ENCODE measurements around the gene WASHC4.
A peak's percentile ranks its signal among the peaks of the same experiment; 100 is the strongest.

WASHC4 gene

GRCh38 chr12:105107494-105108371, at the start of gene WASHC4:
WASHC4 (plus strand) TSS chr12:105107731; CDS start chr12:105107801, 70 bp downstream.
- peak; percentile 83 to 89 (median 88) for DNase-seq (ENCODE audit: low read depth in 4 of 4, low spot score in 1 of 4)

- DNase-seq (ENCODE audit: low read depth in 4 of 4, low spot score in 1 of 4), result no peak
Measured at GRCh38 chr12:105060715-105061378, 46.7 kb upstream of the WASHC4 start.

- DNase-seq (ENCODE audit: low read depth in 4 of 4, low spot score in 1 of 4), result no peak
Measured at GRCh38 chr12:105064564-105065178, 42.9 kb upstream of the WASHC4 start.

- DNase-seq (ENCODE audit: low read depth in 4 of 4, low spot score in 1 of 4), result no peak
Measured at GRCh38 chr12:105067511-105068031, 40.0 kb upstream of the WASHC4 start.

GRCh38 chr12:105069936-105070702, 37.4 kb upstream of the WASHC4 start:
- DNase-seq (ENCODE audit: low read depth in 4 of 4, low spot score in 1 of 4), result no peak

- DNase-seq (ENCODE audit: low read depth in 4 of 4, low spot score in 1 of 4), result no peak
Measured at GRCh38 chr12:105071981-105072380, 35.5 kb upstream of the WASHC4 start.

GRCh38 chr12:105072888-105073488, 34.5 kb upstream of the WASHC4 start:
- no peak for DNase-seq (ENCODE audit: low read depth in 4 of 4, low spot score in 1 of 4)

GRCh38 chr12:105076098-105076497, 31.4 kb upstream of the WASHC4 start:
- DNase-seq (ENCODE audit: low read depth in 4 of 4, low spot score in 1 of 4), result no peak

- DNase-seq (ENCODE audit: low read depth in 4 of 4, low spot score in 1 of 4), result no peak
Measured at GRCh38 chr12:105076913-105077312, 30.6 kb upstream of the WASHC4 start.

GRCh38 chr12:105077435-105077834, 30.1 kb upstream of the WASHC4 start:
- no peak for DNase-seq (ENCODE audit: low read depth in 4 of 4, low spot score in 1 of 4)

GRCh38 chr12:105078712-105079570, 28.6 kb upstream of the WASHC4 start:
- DNase-seq (ENCODE audit: low read depth in 4 of 4, low spot score in 1 of 4), result no peak

GRCh38 chr12:105083031-105083430, 24.5 kb upstream of the WASHC4 start:
- DNase-seq (ENCODE audit: low read depth in 4 of 4, low spot score in 1 of 4), result no peak

- DNase-seq (ENCODE audit: low read depth in 4 of 4, low spot score in 1 of 4), result no peak
Measured at GRCh38 chr12:105083551-105084105, 23.9 kb upstream of the WASHC4 start.

GRCh38 chr12:105084251-105085250, 23.0 kb upstream of the WASHC4 start, which contains the start of gene ALDH1L2:
ALDH1L2 (minus strand) TSS chr12:105084458; CDS start chr12:105084436, 22 bp downstream.
- peak in 3 of 4 experiments; percentile 28 to 52 (median 30) for DNase-seq (ENCODE audit: low read depth in 4 of 4, low spot score in 1 of 4)

- no peak for DNase-seq (ENCODE audit: low read depth in 4 of 4, low spot score in 1 of 4)
Measured at GRCh38 chr12:105085501-105085900, 22.0 kb upstream of the WASHC4 start.

- no peak for DNase-seq (ENCODE audit: low read depth in 4 of 4, low spot score in 1 of 4)
Measured at GRCh38 chr12:105089817-105090216, 17.7 kb upstream of the WASHC4 start.

- DNase-seq (ENCODE audit: low read depth in 4 of 4, low spot score in 1 of 4), result no peak
Measured at GRCh38 chr12:105090361-105090760, 17.2 kb upstream of the WASHC4 start.
